ENCODE measurements around the gene OSM.

Gene OSM

GRCh38 chr22:30305519-30305905, 38.9 kb upstream of the OSM start:
- H3K4me3 ChIP-seq (replicated peaks; ENCODE audit: low read depth, low read length) = no peak overlapping the region
- TF ChIP-seq CTCF (IDR thresholded peaks at IDR 0.05; ENCODE audit: low read depth, low read length, missing control alignments) = no peak
- no peak for DNase-seq (ENCODE audit: extremely low read depth, low read depth)

GRCh38 chr22:30304495-30305244, 38.0 kb upstream of the OSM start:
- no peak for DNase-seq (ENCODE audit: extremely low read depth, low read depth)
- no peak for TF ChIP-seq CTCF (IDR thresholded peaks at IDR 0.05; ENCODE audit: low read depth, low read length, missing control alignments)
- H3K4me3 ChIP-seq (replicated peaks; ENCODE audit: low read depth, low read length) = no peak overlapping the region

- no peak for DNase-seq (ENCODE audit: extremely low read depth, low read depth)
- TF ChIP-seq CTCF (IDR thresholded peaks at IDR 0.05; ENCODE audit: low read depth, low read length, missing control alignments) = no peak
Observed at GRCh38 chr22:30302810-30303138, 36.1 kb upstream of the OSM start.

GRCh38 chr22:30301995-30302809, 35.6 kb upstream of the OSM start:
- no peak for DNase-seq (ENCODE audit: extremely low read depth, low read depth)
- no peak for TF ChIP-seq CTCF (IDR thresholded peaks at IDR 0.05; ENCODE audit: low read depth, low read length, missing control alignments)
- H3K4me3 ChIP-seq (replicated peaks; ENCODE audit: low read depth, low read length) = no peak overlapping the region

More at GRCh38 chr22:30302810-30303138, 36.1 kb upstream of the OSM start:
- no peak overlapping the region for H3K4me3 ChIP-seq (replicated peaks; ENCODE audit: low read depth, low read length)

GRCh38 chr22:30299322-30299721, 32.7 kb upstream of the OSM start:
- no peak for DNase-seq (ENCODE audit: extremely low read depth, low read depth)
- no peak overlapping the region for H3K4me3 ChIP-seq (replicated peaks; ENCODE audit: low read depth, low read length)
- no peak for TF ChIP-seq CTCF (IDR thresholded peaks at IDR 0.05; ENCODE audit: low read depth, low read length, missing control alignments)

GRCh38 chr22:30297991-30298701, 31.5 kb upstream of the OSM start:
- no peak overlapping the region for H3K4me3 ChIP-seq (replicated peaks; ENCODE audit: low read depth, low read length)
- TF ChIP-seq CTCF (IDR thresholded peaks at IDR 0.05; ENCODE audit: low read depth, low read length, missing control alignments) = no peak
- DNase-seq (ENCODE audit: extremely low read depth, low read depth) = no peak

Data from HFF-Myc (cell line).